GM12878 (cell line): ENCODE results near the gene SPAG16. TPM values are rescaled to one million over a fixed set of nuclear protein-coding genes. Genes with fewer than 3 reads are reported as not detected.

Experiments used
- ATAC-seq: fragments of 200-7000 bp; cut with Tn5 transposase; 3 replicates; pipeline ENCODE4 v1.9.1; 2020; ENCODE audit warnings: mild to moderate bottlenecking, moderate library complexity
- BruUV-seq: library from RNA; stranded (reverse); fragments of 400-500 nt; replicated peaks from 2 replicates; lab custom pipeline; 2021; lab: Mats Ljungman, UMichigan
- CTCF ChIA-PET: fragments of 300-600 bp; sonication (Branson Sonifier 250); formaldehyde crosslinking; extraction: SDS; loops from one replicate; lab custom pipeline; 2021; ENCODE audit warnings: inconsistent platforms; lab: Yijun Ruan, JAX
- POLR2A ChIA-PET: fragments of 350-600 bp; formaldehyde crosslinking; extraction: SDS; loops from one replicate; lab custom pipeline; 2021; ENCODE audit warnings: inconsistent platforms; lab: Charles Lee
- RAD21 ChIA-PET: fragments of 300-600 bp; sonication (Branson Sonifier 250); formaldehyde crosslinking; loops from one replicate; lab custom pipeline; 2023; ENCODE audit warnings: antibody characterized with exemption; ENCODE audit not compliant: unreplicated experiment; lab: Charles Lee
- SMC1A ChIA-PET: fragments of 300-600 bp; sonication (Branson Sonifier 250); formaldehyde crosslinking; loops from one replicate; lab custom pipeline; 2023; ENCODE audit not compliant: unreplicated experiment, uncharacterized antibody; lab: Charles Lee
- DNase-seq: peaks from one replicate; pipeline ENCODE4 v3.0.0-alpha.2; 2011; ENCODE audit warnings: low read depth, low spot score
- FAIRE-seq: peaks from 3 replicates; lab custom pipeline; 2011; peaks lifted over from hg19 to GRCh38; lab: Jason Lieb, UNC
- H2AFZ ChIP-seq: 2 replicates; pipeline ENCODE4 v1.6.0; 2011; ENCODE audit warnings: low read depth, low read length, control low read depth; ENCODE audit not compliant: control insufficient read depth
- H3K27ac ChIP-seq: 2 replicates; pipeline ENCODE4 v1.5.1; 2011; ENCODE audit warnings: control low read depth; ENCODE audit not compliant: control insufficient read depth, insufficient read depth
- H3K27me3 ChIP-seq, 2 experiments: replicated peaks in 1 of 2; 2 replicates each; pipeline versions ENCODE4 v1.6.0 to v1.6.1; 2011; ENCODE audit warnings: low read length in 1 of 2; ENCODE audit not compliant: control insufficient read depth in 2 of 2, insufficient read depth in 2 of 2
- H3K36me3 ChIP-seq, 2 experiments: 2 replicates each; pipeline ENCODE4 v1.5.1; 2011; ENCODE audit warnings: low read length in 1 of 2; ENCODE audit not compliant: control insufficient read depth in 2 of 2, insufficient read depth in 2 of 2
- H3K4me1 ChIP-seq: 2 replicates; pipeline ENCODE4 v1.6.1; 2011; ENCODE audit warnings: mild to moderate bottlenecking, low read length, moderate library complexity, mixed read lengths; ENCODE audit not compliant: control insufficient read depth, insufficient read depth
- H3K4me2 ChIP-seq: 2 replicates; pipeline ENCODE4 v1.6.0; 2011; ENCODE audit warnings: control low read depth; ENCODE audit not compliant: control insufficient read depth, insufficient read depth
- H3K4me3 ChIP-seq: fragments of 200-600 bp; sonication (generic); 2 replicates; pipeline ENCODE4 v1.5.1; 2016
- H3K79me2 ChIP-seq: 2 replicates; pipeline ENCODE4 v1.6.0; 2011; ENCODE audit warnings: low read length; ENCODE audit not compliant: control insufficient read depth, insufficient read depth
- H3K9ac ChIP-seq: 2 replicates; pipeline ENCODE4 v1.8.0; 2011; ENCODE audit warnings: low read length, control low read depth, mixed read lengths; ENCODE audit not compliant: control insufficient read depth, insufficient read depth
- H3K9me3 ChIP-seq: replicated peaks from 3 replicates; pipeline ENCODE4 v1.5.1; 2011; ENCODE audit warnings: mild to moderate bottlenecking, low read length; ENCODE audit not compliant: control insufficient read depth, insufficient read depth
- H4K20me1 ChIP-seq: 2 replicates; pipeline ENCODE4 v1.6.0; 2011; ENCODE audit not compliant: control insufficient read depth, insufficient read depth
- CBFB ChIP-seq: IDR thresholded peaks from 2 replicates; pipeline ENCODE4 v1.6.1; 2016; ENCODE audit warnings: antibody characterized with exemption, low read depth
- DPF2 ChIP-seq: fragments of 450-650 bp; IDR thresholded peaks from 2 replicates; pipeline ENCODE4 v1.6.1; 2017; ENCODE audit warnings: mild to moderate bottlenecking
- EED ChIP-seq: sonication (generic); IDR thresholded peaks from 2 replicates; pipeline ENCODE4 v1.6.1; 2016; ENCODE audit warnings: antibody characterized with exemption, low read depth
- HDGF ChIP-seq: fragments of 450-650 bp; IDR thresholded peaks from 2 replicates; pipeline ENCODE4 v1.6.1; 2016; ENCODE audit warnings: antibody characterized with exemption
- IRF4 ChIP-seq: IDR thresholded peaks from 2 replicates; pipeline ENCODE4 v1.6.1; 2011; ENCODE audit warnings: low read depth, low read length
- NR2C2 ChIP-seq: IDR thresholded peaks from 2 replicates; pipeline ENCODE4 v1.6.1; 2011; ENCODE audit warnings: borderline replicate concordance, low read depth; ENCODE audit not compliant: control insufficient read depth, insufficient read length
- PML ChIP-seq: IDR thresholded peaks from 2 replicates; pipeline ENCODE4 v1.6.1; 2012; ENCODE audit warnings: low read length, inconsistent platforms
- POLR2A ChIP-seq: IDR thresholded peaks from 2 replicates; pipeline ENCODE4 v1.6.1; 2011; ENCODE audit warnings: low read depth, mild to moderate bottlenecking, low read length
- SP1 ChIP-seq: IDR thresholded peaks from one replicate; pipeline ENCODE4 v1.6.1; 2011; ENCODE audit warnings: low read depth, low read length
- ZBED1 ChIP-seq: IDR thresholded peaks from 2 replicates; pipeline ENCODE4 v1.6.1; 2016; ENCODE audit warnings: borderline replicate concordance
- ZNF622 ChIP-seq: fragments of 450-650 bp; IDR thresholded peaks from 2 replicates; pipeline ENCODE4 v1.6.1; 2017; ENCODE audit warnings: mild to moderate bottlenecking, inconsistent platforms
- WGBS: methylation state at CpG from one replicate; pipeline ENCODE4 v1.1.6; 2016; ENCODE audit warnings: low lambda C conversion rate; ENCODE audit not compliant: insufficient replicate concordance, insufficient coverage; ENCODE audit errors: missing lambda C conversion rate; 5-methylcytosine and 5-hydroxymethylcytosine counted together
- in situ Hi-C: fragments of 300-500 bp; cut with MboI; formaldehyde crosslinking; loops from 9 replicates; pipeline ENCODE4 v1.14.3; 2018; ENCODE audit warnings: mixed read lengths
- intact Hi-C: fragments of 100-400 bp; cut with micrococcal nuclease; formaldehyde crosslinking; loops from one replicate; pipeline ENCODE4 v1.14.2; 2022; ENCODE audit not compliant: unreplicated experiment
- polyA plus RNA-seq, 11 experiments: library from polyadenylated mRNA; depleted of rRNA in 4 of 11; unstranded in 6 of 11; stranded (reverse) in 5 of 11; fragments of >200 nt; fragmentation: Nextera tagmentation in 4 of 11; fragmentation: Illumina TruSeq in 1 of 11; extraction: Ambion mirVana in 4 of 11; extraction: Trizol in 1 of 11; gene quantifications; 1 replicate in 1 of 11; 2 replicates in 10 of 11; pipeline versions ENCODE4 v1.2.1 to v1.2.3, GENCODE V29; 2011 to 2016; ENCODE audit warnings: inconsistent platforms in 2 of 11, missing spikeins in 2 of 11, low read depth in 1 of 11
- total RNA-seq, 4 experiments: library from RNA; depleted of rRNA in 3 of 4; stranded (reverse); fragments of >200 nt in 3 of 4; fragmentation: Illumina TruSeq in 1 of 4; extraction: Trizol in 1 of 4; gene quantifications; 2 replicates each; pipeline versions ENCODE4 v1.2.1 to v1.2.3, GENCODE V29; 2013 to 2021
- TF ChIP-seq, protein P1 (sequence below): fragments of 450-650 bp; IDR thresholded peaks from 2 replicates; pipeline ENCODE4 v1.6.1; 2017; ENCODE audit warnings: borderline replicate concordance
- TF ChIP-seq, protein P2 (sequence below): fragments of 450-650 bp; IDR thresholded peaks from 2 replicates; pipeline ENCODE4 v1.6.1; 2017; ENCODE audit warnings: mild to moderate bottlenecking, moderate library complexity
- TF ChIP-seq, protein P3 (sequence below): fragments of 450-650 bp; formaldehyde crosslinking; IDR thresholded peaks from 2 replicates; pipeline ENCODE4 v1.4.0; 2020; ENCODE audit warnings: mild to moderate bottlenecking, moderate library complexity

Gene SPAG16
- total and polyA plus RNA-seq, 10 of the 15 experiments (the other 5 are each of a cell fraction or from before 2014, with no cell fraction given), result 6.0 to 25.0 (median 15.2) TPM

DNA sequence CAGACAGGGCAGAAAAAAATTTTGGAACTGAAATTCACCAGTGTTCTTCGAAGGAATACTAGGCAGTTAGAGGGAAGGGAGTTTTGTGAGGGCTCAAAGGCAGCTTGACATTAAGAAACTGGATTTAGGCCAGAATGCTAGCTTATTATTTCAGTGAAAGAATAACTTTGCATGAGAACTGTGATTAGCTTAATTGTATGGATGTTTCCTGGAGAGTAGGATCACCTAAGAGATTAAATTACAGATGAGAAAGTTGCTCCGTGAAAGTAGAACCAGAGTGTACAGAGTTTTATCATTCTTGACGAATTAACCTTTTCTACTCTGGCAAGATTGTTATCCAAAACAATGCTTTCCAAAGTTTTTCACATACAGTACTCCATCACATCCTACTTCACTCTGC lies 6.2 kb downstream of the SPAG16 start (continued):
- TF ChIP-seq ZBED1, result no peak

DNA sequence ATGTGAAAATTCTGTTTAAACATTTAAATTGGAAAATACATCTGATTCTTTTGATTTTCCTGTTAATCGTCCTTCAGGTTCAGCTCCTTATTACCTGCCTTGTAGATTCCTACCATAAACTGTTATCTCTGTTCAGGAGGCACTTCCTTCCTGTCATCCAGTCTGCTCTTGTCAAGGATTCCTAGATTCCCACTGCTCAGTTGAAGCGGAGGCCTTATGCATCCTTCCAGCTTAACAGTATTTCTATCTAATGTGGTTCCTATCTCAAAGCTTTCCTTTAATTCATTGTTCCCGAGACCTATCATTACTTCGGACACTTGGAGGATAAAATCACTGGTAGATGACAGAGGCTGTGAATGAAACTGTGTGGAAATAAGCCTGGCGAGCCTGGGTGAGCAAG lies 12.0 kb downstream of the SPAG16 start:
- Histone ChIP-seq H3K36me3 (no peaks in the 10 kb centered on the region; a peak in 1 of 4 replicates), H3K4me3 (no peak overlapping the region), H2AFZ (no peak overlapping the region), H3K9me3 (no peaks in the 10 kb centered on the region; the same call in 2 of the 3 replicates), H3K27me3 (no peaks in the 10 kb centered on the region), H3K4me2 (no peak overlapping the region), H3K4me1 (no peaks in the 10 kb centered on the region), H3K79me2 (no peaks in the 10 kb centered on the region), H4K20me1 (no peaks in the 10 kb centered on the region), H3K9ac (no peak overlapping the region), H3K27ac (no peak overlapping the region)
- POLR2A ChIA-PET, result interaction anchor here (0.6 kb wide), 1 partner anchor 1561 kb away, joined by 3 read pairs; no protein-coding TSS in a partner anchor
- RAD21 ChIA-PET, result interaction anchor here (1.2 kb wide), 1 partner anchor 12 kb away, joined by 3 read pairs; the partner anchor contains the start of gene SPAG16
- ATAC-seq (no peak), FAIRE-seq (no peak), DNase-seq (no peak)
- intact Hi-C loops (no loop called here), in situ Hi-C loops (no loop called here)
- no peak for TF ChIP-seq IRF4
- no peak for TF ChIP-seq ZNF622
- TF ChIP-seq, protein P1, sequence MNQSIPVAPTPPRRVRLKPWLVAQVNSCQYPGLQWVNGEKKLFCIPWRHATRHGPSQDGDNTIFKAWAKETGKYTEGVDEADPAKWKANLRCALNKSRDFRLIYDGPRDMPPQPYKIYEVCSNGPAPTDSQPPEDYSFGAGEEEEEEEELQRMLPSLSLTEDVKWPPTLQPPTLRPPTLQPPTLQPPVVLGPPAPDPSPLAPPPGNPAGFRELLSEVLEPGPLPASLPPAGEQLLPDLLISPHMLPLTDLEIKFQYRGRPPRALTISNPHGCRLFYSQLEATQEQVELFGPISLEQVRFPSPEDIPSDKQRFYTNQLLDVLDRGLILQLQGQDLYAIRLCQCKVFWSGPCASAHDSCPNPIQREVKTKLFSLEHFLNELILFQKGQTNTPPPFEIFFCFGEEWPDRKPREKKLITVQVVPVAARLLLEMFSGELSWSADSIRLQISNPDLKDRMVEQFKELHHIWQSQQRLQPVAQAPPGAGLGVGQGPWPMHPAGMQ, result no peak
- no peak for TF ChIP-seq DPF2
- TF ChIP-seq SP1, result no peak
- no peak for TF ChIP-seq HDGF
- TF ChIP-seq NR2C2, result no peak
- TF ChIP-seq PML, result no peak
- TF ChIP-seq, protein P2, sequence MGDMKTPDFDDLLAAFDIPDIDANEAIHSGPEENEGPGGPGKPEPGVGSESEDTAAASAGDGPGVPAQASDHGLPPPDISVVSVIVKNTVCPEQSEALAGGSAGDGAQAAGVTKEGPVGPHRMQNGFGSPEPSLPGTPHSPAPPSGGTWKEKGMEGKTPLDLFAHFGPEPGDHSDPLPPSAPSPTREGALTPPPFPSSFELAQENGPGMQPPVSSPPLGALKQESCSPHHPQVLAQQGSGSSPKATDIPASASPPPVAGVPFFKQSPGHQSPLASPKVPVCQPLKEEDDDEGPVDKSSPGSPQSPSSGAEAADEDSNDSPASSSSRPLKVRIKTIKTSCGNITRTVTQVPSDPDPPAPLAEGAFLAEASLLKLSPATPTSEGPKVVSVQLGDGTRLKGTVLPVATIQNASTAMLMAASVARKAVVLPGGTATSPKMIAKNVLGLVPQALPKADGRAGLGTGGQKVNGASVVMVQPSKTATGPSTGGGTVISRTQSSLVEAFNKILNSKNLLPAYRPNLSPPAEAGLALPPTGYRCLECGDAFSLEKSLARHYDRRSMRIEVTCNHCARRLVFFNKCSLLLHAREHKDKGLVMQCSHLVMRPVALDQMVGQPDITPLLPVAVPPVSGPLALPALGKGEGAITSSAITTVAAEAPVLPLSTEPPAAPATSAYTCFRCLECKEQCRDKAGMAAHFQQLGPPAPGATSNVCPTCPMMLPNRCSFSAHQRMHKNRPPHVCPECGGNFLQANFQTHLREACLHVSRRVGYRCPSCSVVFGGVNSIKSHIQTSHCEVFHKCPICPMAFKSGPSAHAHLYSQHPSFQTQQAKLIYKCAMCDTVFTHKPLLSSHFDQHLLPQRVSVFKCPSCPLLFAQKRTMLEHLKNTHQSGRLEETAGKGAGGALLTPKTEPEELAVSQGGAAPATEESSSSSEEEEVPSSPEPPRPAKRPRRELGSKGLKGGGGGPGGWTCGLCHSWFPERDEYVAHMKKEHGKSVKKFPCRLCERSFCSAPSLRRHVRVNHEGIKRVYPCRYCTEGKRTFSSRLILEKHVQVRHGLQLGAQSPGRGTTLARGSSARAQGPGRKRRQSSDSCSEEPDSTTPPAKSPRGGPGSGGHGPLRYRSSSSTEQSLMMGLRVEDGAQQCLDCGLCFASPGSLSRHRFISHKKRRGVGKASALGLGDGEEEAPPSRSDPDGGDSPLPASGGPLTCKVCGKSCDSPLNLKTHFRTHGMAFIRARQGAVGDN, result no peak
- TF ChIP-seq EED, result no peak
- TF ChIP-seq, protein P3, sequence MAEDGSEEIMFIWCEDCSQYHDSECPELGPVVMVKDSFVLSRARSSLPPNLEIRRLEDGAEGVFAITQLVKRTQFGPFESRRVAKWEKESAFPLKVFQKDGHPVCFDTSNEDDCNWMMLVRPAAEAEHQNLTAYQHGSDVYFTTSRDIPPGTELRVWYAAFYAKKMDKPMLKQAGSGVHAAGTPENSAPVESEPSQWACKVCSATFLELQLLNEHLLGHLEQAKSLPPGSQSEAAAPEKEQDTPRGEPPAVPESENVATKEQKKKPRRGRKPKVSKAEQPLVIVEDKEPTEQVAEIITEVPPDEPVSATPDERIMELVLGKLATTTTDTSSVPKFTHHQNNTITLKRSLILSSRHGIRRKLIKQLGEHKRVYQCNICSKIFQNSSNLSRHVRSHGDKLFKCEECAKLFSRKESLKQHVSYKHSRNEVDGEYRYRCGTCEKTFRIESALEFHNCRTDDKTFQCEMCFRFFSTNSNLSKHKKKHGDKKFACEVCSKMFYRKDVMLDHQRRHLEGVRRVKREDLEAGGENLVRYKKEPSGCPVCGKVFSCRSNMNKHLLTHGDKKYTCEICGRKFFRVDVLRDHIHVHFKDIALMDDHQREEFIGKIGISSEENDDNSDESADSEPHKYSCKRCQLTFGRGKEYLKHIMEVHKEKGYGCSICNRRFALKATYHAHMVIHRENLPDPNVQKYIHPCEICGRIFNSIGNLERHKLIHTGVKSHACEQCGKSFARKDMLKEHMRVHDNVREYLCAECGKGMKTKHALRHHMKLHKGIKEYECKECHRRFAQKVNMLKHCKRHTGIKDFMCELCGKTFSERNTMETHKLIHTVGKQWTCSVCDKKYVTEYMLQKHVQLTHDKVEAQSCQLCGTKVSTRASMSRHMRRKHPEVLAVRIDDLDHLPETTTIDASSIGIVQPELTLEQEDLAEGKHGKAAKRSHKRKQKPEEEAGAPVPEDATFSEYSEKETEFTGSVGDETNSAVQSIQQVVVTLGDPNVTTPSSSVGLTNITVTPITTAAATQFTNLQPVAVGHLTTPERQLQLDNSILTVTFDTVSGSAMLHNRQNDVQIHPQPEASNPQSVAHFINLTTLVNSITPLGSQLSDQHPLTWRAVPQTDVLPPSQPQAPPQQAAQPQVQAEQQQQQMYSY (CRISPR knock-in tag), result no peak
- no peak for TF ChIP-seq CBFB
- no peak for TF ChIP-seq POLR2A
- CTCF ChIA-PET, result interaction anchor here (1.6 kb wide), 1 partner anchor 14 kb away, joined by 4 read pairs; no protein-coding TSS in a partner anchor
- SMC1A ChIA-PET, result no interaction called here
- no TSS peak for BruUV-seq
- 94% methylated on average over 5 of the region's 5 CpGs for whole genome bisulfite sequencing
